ENCODE data around the gene ALOX5.

DNA sequence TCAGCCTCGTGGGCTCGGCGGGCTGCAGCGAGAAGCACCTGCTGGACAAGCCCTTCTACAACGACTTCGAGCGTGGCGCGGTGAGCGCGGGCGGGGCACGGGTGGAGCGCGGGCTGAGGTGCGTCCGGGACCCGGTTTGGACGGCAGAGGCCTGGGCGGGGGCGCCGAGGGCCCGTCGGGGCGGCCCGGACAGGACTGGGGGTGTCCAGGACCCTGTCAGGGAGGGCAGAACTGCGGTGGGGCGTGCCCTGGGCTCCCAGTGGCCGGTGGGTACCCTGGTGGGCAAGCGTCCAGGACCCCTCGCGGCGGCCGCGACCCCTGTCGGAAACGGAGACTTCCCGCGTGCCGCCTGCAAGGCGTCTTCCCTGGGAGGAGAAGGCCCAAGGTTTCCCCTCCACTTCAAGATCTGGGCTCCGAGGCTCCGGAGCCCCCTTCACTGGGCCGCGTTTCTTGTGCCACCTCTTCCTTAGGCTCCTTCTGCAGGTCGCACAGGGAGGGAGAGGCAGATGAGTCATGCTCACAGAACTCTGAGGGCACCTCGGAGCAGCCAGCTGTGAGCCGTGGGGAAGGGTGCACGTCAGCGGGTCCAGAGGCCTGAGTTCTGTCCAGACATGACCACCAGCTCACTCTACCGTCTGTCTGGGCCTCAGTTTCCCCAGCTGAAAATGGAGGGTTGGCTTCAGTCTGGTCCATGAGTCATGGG, 485 bp downstream of the ALOX5 start:
- TF ChIP-seq CREB1 (IDR thresholded peaks at IDR 0.05; ENCODE audit: low read depth) (no peak), SP1 (IDR thresholded peaks at IDR 0.05; ENCODE audit: low read depth, low read length) (no peak), TAF1 (IDR thresholded peaks at IDR 0.05; ENCODE audit: borderline replicate concordance, low read depth, low read length) (no peak), TBL1XR1 (IDR thresholded peaks at IDR 0.05; ENCODE audit: low read depth, low read length) (no peak), NBN (IDR thresholded peaks at IDR 0.05) (no peak), CBFB (IDR thresholded peaks at IDR 0.05; ENCODE audit: low read depth) (no peak), POLR2A (IDR thresholded peaks at IDR 0.05; ENCODE audit: low read depth, low read length) (no peak), MTA3 (IDR thresholded peaks at IDR 0.05; ENCODE audit: borderline replicate concordance, low read length) (no peak)
- TF ChIP-seq, protein P1, sequence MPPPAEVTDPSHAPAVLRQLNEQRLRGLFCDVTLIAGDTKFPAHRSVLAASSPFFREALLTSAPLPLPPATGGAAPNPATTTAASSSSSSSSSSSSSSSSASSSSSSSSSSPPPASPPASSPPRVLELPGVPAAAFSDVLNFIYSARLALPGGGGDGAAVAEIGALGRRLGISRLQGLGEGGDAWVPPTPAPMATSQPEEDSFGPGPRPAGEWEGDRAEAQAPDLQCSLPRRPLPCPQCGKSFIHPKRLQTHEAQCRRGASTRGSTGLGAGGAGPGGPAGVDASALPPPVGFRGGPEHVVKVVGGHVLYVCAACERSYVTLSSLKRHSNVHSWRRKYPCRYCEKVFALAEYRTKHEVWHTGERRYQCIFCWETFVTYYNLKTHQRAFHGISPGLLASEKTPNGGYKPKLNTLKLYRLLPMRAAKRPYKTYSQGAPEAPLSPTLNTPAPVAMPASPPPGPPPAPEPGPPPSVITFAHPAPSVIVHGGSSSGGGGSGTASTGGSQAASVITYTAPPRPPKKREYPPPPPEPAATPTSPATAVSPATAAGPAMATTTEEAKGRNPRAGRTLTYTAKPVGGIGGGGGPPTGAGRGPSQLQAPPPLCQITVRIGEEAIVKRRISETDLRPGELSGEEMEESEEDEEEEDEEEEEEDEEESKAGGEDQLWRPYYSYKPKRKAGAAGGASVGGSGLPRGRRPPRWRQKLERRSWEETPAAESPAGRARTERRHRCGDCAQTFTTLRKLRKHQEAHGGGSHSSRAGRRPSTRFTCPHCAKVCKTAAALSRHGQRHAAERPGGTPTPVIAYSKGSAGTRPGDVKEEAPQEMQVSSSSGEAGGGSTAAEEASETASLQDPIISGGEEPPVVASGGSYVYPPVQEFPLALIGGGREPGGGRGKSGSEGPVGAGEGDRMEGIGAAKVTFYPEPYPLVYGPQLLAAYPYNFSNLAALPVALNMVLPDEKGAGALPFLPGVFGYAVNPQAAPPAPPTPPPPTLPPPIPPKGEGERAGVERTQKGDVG (CRISPR knock-in tag; IDR thresholded peaks at IDR 0.05) = no peak
- TF ChIP-seq, protein P2, sequence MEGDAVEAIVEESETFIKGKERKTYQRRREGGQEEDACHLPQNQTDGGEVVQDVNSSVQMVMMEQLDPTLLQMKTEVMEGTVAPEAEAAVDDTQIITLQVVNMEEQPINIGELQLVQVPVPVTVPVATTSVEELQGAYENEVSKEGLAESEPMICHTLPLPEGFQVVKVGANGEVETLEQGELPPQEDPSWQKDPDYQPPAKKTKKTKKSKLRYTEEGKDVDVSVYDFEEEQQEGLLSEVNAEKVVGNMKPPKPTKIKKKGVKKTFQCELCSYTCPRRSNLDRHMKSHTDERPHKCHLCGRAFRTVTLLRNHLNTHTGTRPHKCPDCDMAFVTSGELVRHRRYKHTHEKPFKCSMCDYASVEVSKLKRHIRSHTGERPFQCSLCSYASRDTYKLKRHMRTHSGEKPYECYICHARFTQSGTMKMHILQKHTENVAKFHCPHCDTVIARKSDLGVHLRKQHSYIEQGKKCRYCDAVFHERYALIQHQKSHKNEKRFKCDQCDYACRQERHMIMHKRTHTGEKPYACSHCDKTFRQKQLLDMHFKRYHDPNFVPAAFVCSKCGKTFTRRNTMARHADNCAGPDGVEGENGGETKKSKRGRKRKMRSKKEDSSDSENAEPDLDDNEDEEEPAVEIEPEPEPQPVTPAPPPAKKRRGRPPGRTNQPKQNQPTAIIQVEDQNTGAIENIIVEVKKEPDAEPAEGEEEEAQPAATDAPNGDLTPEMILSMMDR (IDR thresholded peaks at IDR 0.05 in 2 of 3, conservative IDR thresholded peaks at IDR 0.05 in 1 of 3; ENCODE audit: control insufficient read depth in 2 of 3, extremely low read depth in 1 of 3, insufficient read depth in 1 of 3, low read depth in 3 of 3, low read length in 3 of 3) = no peak
- TF ChIP-seq, protein P3, sequence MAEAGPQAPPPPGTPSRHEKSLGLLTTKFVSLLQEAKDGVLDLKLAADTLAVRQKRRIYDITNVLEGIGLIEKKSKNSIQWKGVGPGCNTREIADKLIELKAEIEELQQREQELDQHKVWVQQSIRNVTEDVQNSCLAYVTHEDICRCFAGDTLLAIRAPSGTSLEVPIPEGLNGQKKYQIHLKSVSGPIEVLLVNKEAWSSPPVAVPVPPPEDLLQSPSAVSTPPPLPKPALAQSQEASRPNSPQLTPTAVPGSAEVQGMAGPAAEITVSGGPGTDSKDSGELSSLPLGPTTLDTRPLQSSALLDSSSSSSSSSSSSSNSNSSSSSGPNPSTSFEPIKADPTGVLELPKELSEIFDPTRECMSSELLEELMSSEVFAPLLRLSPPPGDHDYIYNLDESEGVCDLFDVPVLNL (IDR thresholded peaks at IDR 0.05; ENCODE audit: low read depth, low read length) = no peak
